RWPE1 (cell line): ENCODE data around the gene ACSF3.

Source experiments
- CTCF ChIA-PET: fragments of 350-600 bp; sonication (Branson Sonifier 250); formaldehyde crosslinking; extraction: SDS; loops from one replicate; lab custom pipeline; 2021; lab: Yijun Ruan, JAX
- POLR2A ChIA-PET: fragments of 400-600 bp; formaldehyde crosslinking; extraction: SDS; loops from one replicate; lab custom pipeline; 2020; ENCODE audit warnings: antibody characterized with exemption; ENCODE audit not compliant: low non-redundant PET; lab: Yijun Ruan, JAX
- DNase-seq: peaks from one replicate; pipeline ENCODE4 v3.0.0; 2012; ENCODE audit warnings: low spot score
- H3K27ac ChIP-seq: fragments of 450-650 bp; 2 replicates; pipeline ENCODE4 v1.5.1; 2017
- TF ChIP-seq, protein P1 (sequence below): fragments of 450-650 bp; conservative IDR thresholded peaks from 2 replicates; pipeline ENCODE4 v1.5.1; 2017; ENCODE audit warnings: low read depth, mild to moderate bottlenecking

The ACSF3 gene

DNA sequence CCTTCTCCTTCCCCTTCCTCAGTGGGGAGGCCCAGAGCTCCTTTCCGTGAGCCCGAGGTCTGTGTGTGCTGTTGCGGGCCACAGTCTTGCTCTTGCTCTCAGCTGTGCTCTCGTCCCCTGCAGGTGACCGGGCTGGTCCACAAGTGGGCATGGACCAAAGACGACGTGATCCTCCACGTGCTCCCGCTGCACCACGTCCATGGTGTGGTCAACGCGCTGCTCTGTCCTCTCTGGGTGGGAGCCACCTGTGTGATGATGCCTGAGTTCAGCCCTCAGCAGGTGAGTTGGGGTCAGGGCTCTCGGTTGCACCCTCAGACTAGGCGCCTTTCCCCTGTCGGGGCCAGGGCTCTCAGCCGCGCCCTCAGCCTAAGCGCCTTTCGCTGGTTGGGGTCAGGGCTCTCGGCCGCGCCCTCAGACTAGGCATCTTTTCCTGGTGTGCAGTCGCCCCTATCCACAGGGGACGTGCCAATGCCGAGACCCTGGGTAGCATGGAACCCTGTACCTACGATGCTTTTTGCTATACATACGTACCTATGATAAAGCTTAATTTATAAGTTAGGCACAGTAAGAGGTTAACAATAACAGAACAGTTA lies 8.9 kb downstream of the ACSF3 start:
- TF ChIP-seq, protein P1, sequence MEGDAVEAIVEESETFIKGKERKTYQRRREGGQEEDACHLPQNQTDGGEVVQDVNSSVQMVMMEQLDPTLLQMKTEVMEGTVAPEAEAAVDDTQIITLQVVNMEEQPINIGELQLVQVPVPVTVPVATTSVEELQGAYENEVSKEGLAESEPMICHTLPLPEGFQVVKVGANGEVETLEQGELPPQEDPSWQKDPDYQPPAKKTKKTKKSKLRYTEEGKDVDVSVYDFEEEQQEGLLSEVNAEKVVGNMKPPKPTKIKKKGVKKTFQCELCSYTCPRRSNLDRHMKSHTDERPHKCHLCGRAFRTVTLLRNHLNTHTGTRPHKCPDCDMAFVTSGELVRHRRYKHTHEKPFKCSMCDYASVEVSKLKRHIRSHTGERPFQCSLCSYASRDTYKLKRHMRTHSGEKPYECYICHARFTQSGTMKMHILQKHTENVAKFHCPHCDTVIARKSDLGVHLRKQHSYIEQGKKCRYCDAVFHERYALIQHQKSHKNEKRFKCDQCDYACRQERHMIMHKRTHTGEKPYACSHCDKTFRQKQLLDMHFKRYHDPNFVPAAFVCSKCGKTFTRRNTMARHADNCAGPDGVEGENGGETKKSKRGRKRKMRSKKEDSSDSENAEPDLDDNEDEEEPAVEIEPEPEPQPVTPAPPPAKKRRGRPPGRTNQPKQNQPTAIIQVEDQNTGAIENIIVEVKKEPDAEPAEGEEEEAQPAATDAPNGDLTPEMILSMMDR: no peak
- CTCF ChIA-PET: no interaction called here
- DNase-seq: no peak
- H3K27ac ChIP-seq: no peak overlapping the region
- POLR2A ChIA-PET: interaction anchor here (0.6 kb wide), 1 partner anchor 16 kb away, joined by 6 read pairs; no protein-coding TSS in a partner anchor

DNA sequence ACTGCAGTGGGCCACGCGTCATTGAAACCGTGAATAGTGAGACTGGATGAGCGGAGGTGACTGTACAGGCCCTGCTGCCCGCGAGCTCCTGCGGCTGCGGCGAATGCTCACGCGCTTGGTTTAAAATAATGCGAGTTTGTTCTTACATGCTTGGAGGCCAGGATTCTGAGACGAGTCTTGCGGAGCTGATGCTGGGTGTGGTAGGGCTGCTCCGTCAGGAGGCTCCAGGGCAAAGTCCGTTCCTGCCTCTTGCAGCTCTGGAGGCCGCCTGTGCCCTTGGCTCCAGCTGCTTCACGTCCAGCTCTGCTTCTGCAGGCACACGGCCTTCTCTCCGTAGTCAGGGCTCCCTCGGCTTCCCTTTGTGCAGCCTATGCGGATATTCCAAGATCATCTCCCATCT lies 9.5 kb downstream of the ACSF3 start:
- ChIA-PET POLR2A (interaction anchor here (0.6 kb wide), 1 partner anchor 16 kb away, joined by 6 read pairs; no protein-coding TSS in a partner anchor), CTCF (no interaction called here)
- no peak for DNase-seq
- TF ChIP-seq, protein P1: no peak
- no peak overlapping the region for H3K27ac ChIP-seq

DNA sequence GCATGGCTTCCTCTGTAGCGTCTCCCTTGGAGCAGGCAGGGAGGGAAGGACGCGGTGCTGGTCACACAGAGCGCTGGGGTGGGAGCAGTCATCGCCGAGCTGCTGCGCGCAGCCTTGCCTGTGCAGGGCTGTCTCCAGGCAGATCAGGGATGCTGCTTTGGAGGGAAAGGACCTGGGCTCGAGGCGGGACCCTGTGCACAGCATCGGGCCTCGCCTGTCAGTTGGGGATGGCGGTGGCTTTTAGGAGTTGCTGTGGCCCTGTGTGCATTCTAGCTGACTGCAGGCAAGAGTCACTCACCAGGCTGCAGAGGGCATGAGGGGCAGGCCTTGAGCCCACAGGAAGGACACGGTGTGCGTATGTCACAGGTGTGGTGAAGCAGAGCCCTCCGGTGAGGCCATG lies 10.1 kb downstream of the ACSF3 start:
- no peak overlapping the region for H3K27ac ChIP-seq

DNA sequence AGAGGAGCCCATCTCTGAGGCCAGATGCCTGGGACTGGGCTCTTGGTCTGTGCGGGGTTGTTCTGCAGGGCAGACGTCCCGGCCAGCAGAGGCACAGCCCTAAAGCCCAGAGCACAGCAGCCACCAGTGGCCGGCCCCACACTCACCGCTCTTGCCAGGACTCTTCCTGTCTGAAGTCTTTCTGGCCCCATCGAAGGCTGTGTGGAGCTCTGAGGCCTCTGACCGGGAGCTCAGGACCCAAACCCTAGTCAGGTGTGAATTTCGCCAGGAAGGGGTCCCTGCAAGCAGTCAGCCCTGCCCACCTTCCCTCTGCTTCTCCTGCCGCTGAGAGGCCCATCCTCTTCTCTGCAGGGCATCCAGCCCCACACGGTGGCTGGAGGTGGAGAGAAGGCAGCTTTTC lies 10.7 kb downstream of the ACSF3 start:
- CTCF ChIA-PET: no interaction called here
- TF ChIP-seq, protein P1: no peak
- DNase-seq: no peak
- H3K27ac ChIP-seq: no peak overlapping the region
- POLR2A ChIA-PET: no interaction called here

More for the DNA sequence above, 10.1 kb downstream of the ACSF3 start:
- TF ChIP-seq, protein P1: no peak
- POLR2A ChIA-PET: no interaction called here
- no peak for DNase-seq
- CTCF ChIA-PET: no interaction called here

DNA sequence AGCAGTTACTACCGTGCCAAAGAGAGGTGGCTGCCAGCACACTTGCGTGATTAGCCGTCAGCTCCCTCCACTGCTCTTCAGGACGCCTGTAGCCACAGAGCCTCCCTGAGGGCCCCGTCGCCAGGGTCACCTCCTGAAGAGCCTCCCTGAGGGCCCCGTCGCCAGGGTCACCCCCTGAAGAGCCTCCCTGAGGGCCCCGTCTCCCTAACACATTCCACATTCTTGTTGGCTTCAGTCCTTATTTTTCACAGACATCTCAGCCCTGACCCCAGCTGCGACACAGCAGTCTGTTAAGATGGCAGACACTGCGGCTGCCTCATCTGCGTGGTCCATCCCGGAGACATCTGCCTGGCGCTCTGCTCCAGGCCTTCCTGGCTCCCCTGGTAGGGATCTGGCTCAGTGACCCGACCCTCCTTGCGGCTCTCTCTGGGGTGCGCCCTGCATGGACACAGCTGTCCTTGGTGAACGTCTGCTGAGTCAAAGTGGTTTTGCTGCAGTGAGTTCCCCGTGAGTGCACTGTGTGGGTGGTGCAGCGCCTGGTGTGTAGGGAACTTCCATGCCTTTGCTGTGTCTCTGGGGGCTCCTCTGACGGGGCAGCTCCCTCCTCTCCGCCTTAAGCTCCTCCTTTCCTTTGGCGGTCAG lies 11.4 kb downstream of the ACSF3 start:
- TF ChIP-seq, protein P1: no peak
- CTCF ChIA-PET: interaction anchor here (0.5 kb wide), 1 partner anchor 808 kb away, joined by 4 read pairs; no protein-coding TSS in a partner anchor
- no peak overlapping the region for H3K27ac ChIP-seq
- POLR2A ChIA-PET: no interaction called here
- DNase-seq: no peak

DNA sequence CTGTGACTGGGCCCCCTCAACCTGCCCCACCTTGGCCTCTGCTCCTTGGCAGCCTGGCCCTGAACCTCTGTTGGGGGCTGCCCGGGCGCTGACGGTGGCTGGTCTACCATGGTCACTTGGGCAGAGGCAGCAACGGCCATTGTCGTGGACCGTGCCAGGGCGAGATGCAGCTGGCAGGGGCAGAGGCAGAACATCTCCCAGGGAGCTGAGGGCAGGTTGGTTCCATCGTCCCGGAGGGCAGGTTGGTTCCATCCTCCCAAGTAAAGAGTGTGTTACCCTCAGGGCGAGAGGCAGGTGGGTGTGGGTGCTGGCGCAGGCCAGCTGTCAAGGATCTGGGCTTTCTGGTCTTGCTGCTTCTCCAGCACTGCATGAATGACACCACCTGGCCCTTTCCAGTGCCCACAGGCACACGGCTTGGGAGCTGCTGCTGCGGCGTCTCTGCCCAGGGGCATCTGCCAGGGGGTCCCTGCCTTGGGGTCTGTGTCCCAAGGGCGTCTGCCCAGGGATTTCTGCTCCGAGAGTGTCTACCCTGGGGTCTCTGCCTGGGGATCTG lies 12.0 kb downstream of the ACSF3 start:
- ChIA-PET CTCF (interaction anchor here (0.5 kb wide), 1 partner anchor 809 kb away, joined by 4 read pairs; no protein-coding TSS in a partner anchor), POLR2A (no interaction called here)
- no peak overlapping the region for H3K27ac ChIP-seq
- TF ChIP-seq, protein P1: no peak
- DNase-seq: no peak
